Subcutaneous adipose tissue (tissue), 4 donors: ENCODE measurements around the gene MIS18A. TPM values are rescaled to one million over a fixed set of nuclear protein-coding genes. Genes with fewer than 3 reads are reported as not detected.

Experiments
- total RNA-seq, 4 donors: library from RNA; depleted of rRNA; stranded (reverse); fragments of >200 nt; gene quantifications; one replicate each; pipeline ENCODE4 v1.1.0, GENCODE V29; 2016
- TF ChIP-seq, protein P1 (sequence below): fragments of 450-650 bp; IDR thresholded peaks from one replicate; pipeline ENCODE4 v1.5.1; 2016; ENCODE audit warnings: low read depth, mild to moderate bottlenecking, control low read depth, antibody characterized with exemption, moderate library complexity

Gene MIS18A
- total RNA-seq, 4 donors from 2014 or later = 3.9 to 8.1 (median 4.9) TPM

- TF ChIP-seq, protein P1, sequence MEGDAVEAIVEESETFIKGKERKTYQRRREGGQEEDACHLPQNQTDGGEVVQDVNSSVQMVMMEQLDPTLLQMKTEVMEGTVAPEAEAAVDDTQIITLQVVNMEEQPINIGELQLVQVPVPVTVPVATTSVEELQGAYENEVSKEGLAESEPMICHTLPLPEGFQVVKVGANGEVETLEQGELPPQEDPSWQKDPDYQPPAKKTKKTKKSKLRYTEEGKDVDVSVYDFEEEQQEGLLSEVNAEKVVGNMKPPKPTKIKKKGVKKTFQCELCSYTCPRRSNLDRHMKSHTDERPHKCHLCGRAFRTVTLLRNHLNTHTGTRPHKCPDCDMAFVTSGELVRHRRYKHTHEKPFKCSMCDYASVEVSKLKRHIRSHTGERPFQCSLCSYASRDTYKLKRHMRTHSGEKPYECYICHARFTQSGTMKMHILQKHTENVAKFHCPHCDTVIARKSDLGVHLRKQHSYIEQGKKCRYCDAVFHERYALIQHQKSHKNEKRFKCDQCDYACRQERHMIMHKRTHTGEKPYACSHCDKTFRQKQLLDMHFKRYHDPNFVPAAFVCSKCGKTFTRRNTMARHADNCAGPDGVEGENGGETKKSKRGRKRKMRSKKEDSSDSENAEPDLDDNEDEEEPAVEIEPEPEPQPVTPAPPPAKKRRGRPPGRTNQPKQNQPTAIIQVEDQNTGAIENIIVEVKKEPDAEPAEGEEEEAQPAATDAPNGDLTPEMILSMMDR = no peak
These were observed 33.5 kb upstream of the MIS18A start for GRCh38 chr21:32312326-32312725.

- TF ChIP-seq, protein P1 = no peak
These were observed 32.8 kb upstream of the MIS18A start for GRCh38 chr21:32311621-32312020.

GRCh38 chr21:32309906-32310460, 31.1 kb upstream of the MIS18A start:
- TF ChIP-seq, protein P1 = no peak

DNA sequence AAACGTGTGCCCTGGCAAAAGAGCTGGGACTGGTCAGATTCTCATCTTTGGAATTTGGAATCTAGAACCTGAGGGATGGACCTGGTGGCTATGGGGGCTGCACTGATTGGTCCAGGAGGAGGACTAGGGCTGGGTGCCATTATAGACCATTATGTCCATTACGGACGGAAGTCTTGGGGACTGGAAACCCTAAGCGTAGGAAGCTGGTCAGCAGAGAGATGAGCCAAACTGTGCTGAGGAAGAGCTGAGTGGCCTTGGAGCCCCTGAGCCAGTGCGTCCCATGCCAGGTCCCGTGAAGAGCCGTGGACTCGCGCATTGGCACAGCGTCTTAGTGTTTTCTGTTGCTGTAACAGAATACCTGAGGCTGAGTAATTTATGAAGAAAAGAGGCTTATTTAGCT, 29.8 kb upstream of the MIS18A start:
- TF ChIP-seq, protein P1 = no peak

DNA sequence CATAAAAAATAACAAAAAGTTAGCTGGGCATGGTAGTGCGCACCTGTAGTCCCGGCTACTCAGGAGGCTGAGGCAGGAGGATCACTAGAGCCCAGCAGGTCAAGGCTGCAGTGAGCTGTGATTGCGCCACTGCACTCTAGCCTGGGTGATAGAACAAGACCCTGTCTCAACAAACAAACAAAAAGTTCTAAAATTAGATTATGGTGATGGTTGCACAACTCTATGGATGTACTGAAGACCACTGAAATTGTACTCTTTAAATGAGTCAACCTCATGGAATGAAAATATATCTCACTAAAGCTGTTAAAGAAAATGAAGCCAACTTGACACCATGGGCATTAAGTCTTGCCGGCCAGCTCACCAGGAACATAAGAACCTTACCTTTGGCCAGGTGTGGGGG, 28.9 kb upstream of the MIS18A start:
- TF ChIP-seq, protein P1 = no peak

DNA sequence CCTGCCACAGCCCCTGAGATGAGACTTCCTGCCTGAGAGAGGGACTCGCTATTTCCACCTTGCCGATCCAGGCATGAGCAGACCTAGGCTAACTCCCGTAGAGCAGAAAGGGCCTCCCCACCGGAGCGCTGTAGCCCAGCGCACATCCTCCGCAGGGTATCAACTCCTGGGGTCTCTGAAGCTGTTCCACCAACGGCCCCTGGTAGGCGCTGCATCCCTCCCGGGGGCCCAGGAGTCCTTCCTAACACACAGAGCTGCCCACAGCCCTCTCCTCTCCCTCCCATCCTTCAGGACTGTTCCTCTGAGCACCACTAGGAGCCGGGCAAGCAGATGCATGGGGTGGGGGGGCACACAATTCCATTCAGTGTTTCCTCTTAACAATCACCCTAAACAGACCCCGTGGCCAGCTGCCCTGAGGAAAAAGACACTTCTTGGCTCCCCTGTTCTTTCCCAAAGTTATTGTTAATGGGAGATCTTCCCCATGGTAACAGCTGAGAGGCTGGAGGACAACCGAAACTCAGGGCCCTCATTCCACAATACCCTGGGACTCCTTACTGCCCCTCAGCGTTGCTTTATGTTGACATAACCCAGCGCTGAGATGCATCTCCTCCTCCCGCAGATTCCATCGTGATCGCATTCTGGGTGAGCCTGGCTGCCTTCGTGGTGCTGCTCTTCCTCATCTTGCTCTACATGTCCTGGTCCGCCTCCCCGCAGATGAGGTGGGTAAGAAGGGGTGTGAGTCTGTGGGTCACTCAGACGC, 27.4 kb upstream of the MIS18A start:
- TF ChIP-seq, protein P1 = no peak

GRCh38 chr21:32304998-32305397, 26.1 kb upstream of the MIS18A start:
- TF ChIP-seq, protein P1 = no peak
